Ishikawa (cell line): ENCODE results near the gene GHRHR.

Source experiments
- CEBPB ChIP-seq: IDR thresholded peaks from 2 replicates; pipeline ENCODE4 v1.6.1; 2012
- EGR1 ChIP-seq: IDR thresholded peaks from 2 replicates; pipeline ENCODE4 v1.6.1; 2012
- EP300 ChIP-seq: IDR thresholded peaks from 2 replicates; pipeline ENCODE4 v1.6.1; 2012; ENCODE audit warnings: borderline replicate concordance
- FOXM1 ChIP-seq: IDR thresholded peaks from 2 replicates; pipeline ENCODE4 v1.6.1; 2012; ENCODE audit warnings: low read depth, borderline replicate concordance
- NFIC ChIP-seq: IDR thresholded peaks from 2 replicates; pipeline ENCODE4 v1.6.1; 2012
- RAD21 ChIP-seq: IDR thresholded peaks from 2 replicates; pipeline ENCODE4 v1.6.1; 2012; ENCODE audit warnings: low read depth
- TCF12 ChIP-seq: IDR thresholded peaks from 2 replicates; pipeline ENCODE4 v1.6.1; 2012; ENCODE audit warnings: low read depth
- ZBTB7A ChIP-seq: IDR thresholded peaks from 2 replicates; pipeline ENCODE4 v1.6.1; 2012; ENCODE audit warnings: low read depth
- TF ChIP-seq, protein P1 (sequence below): IDR thresholded peaks from 2 replicates; pipeline ENCODE4 v1.6.1; 2012; ENCODE audit warnings: low read depth, mild to moderate bottlenecking
- TF ChIP-seq, protein P2 (sequence below): IDR thresholded peaks from 2 replicates; pipeline ENCODE4 v1.6.1; 2012

DNA sequence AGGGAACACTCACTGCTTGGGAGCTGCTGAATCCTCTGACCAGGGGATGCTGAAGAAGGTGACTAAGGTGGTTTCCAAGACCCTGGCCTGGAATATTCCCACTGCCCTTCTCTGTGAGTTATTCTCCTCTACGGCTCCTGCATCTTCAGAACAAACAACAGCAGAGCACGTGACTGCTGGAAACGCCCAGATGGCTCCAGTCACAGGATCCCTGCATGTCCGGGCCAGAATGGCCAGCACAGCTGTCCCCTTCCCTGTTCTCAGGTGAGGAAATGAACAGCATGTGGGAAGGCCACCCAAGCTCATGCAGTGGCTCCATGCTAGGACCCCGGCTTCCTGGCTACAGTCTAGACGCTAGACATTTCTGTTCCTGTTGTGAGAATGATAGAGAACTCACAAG, 43.1 kb downstream of the GHRHR start:
- TF ChIP-seq RAD21 = no peak
- TF ChIP-seq, protein P1, sequence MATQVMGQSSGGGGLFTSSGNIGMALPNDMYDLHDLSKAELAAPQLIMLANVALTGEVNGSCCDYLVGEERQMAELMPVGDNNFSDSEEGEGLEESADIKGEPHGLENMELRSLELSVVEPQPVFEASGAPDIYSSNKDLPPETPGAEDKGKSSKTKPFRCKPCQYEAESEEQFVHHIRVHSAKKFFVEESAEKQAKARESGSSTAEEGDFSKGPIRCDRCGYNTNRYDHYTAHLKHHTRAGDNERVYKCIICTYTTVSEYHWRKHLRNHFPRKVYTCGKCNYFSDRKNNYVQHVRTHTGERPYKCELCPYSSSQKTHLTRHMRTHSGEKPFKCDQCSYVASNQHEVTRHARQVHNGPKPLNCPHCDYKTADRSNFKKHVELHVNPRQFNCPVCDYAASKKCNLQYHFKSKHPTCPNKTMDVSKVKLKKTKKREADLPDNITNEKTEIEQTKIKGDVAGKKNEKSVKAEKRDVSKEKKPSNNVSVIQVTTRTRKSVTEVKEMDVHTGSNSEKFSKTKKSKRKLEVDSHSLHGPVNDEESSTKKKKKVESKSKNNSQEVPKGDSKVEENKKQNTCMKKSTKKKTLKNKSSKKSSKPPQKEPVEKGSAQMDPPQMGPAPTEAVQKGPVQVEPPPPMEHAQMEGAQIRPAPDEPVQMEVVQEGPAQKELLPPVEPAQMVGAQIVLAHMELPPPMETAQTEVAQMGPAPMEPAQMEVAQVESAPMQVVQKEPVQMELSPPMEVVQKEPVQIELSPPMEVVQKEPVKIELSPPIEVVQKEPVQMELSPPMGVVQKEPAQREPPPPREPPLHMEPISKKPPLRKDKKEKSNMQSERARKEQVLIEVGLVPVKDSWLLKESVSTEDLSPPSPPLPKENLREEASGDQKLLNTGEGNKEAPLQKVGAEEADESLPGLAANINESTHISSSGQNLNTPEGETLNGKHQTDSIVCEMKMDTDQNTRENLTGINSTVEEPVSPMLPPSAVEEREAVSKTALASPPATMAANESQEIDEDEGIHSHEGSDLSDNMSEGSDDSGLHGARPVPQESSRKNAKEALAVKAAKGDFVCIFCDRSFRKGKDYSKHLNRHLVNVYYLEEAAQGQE = no peak
- TF ChIP-seq ZBTB7A = no peak
- TF ChIP-seq, protein P2, sequence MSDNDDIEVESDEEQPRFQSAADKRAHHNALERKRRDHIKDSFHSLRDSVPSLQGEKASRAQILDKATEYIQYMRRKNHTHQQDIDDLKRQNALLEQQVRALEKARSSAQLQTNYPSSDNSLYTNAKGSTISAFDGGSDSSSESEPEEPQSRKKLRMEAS = no peak
- TF ChIP-seq TCF12 = no peak
- TF ChIP-seq EP300 = no peak
- no peak for TF ChIP-seq CEBPB
- no peak for TF ChIP-seq NFIC
- TF ChIP-seq EGR1 = no peak
- no peak for TF ChIP-seq FOXM1
